ACHN (cell line): Measurements from ENCODE around the gene PCBP3.
"Not testable (repeated sequence)": the region's sequence is repeated elsewhere in the genome, so short reads cannot be mapped to it uniquely, and the experiment has no call there.

Source experiments
- DNase-seq: peaks from one replicate; pipeline ENCODE4 v3.0.0-alpha.2; 2015
- in situ Hi-C: cut with HindIII; loops from 2 replicates; pipeline ENCODE4 v1.10.0; 2017; ENCODE audit warnings: low sequenced_read_pairs, low pct_ligation_motif_present, low pct_unique_long_range_greater_than_20kb

PCBP3 gene

GRCh38 chr21:45974073-45975019, 330.8 kb downstream of the PCBP3 start:
- DNase-seq, result peak; percentile 7
- in situ Hi-C loops, result no loop called here

GRCh38 chr21:45975020-45975666, 331.6 kb downstream of the PCBP3 start:
- in situ Hi-C loops, result no loop called here
- no peak for DNase-seq

- in situ Hi-C loops, DNase-seq: not testable (repeated sequence)
Measured at GRCh38 chr21:45975667-45976409, 332.3 kb downstream of the PCBP3 start.

GRCh38 chr21:45976701-45977311, 333.3 kb downstream of the PCBP3 start:
- no peak for DNase-seq
- in situ Hi-C loops, result no loop called here

GRCh38 chr21:45977396-45977795, 333.9 kb downstream of the PCBP3 start:
- in situ Hi-C loops, result no loop called here

GRCh38 chr21:45979141-45979631, 335.7 kb downstream of the PCBP3 start:
- DNase-seq, result no peak

More at GRCh38 chr21:45977396-45977795, 333.9 kb downstream of the PCBP3 start:
- no peak for DNase-seq

GRCh38 chr21:45979651-45980050, 336.1 kb downstream of the PCBP3 start:
- in situ Hi-C loops, result no loop called here
- DNase-seq, result no peak

More at GRCh38 chr21:45979141-45979631, 335.7 kb downstream of the PCBP3 start:
- in situ Hi-C loops, result no loop called here

- in situ Hi-C loops, result no loop called here
- DNase-seq, result no peak
Measured at GRCh38 chr21:45980271-45980670, 336.7 kb downstream of the PCBP3 start.

GRCh38 chr21:45980697-45981096, 337.2 kb downstream of the PCBP3 start:
- in situ Hi-C loops, result no loop called here
- DNase-seq, result no peak

- peak; percentile 69 for DNase-seq
- in situ Hi-C loops, result no loop called here
Measured at GRCh38 chr21:45981151-45982091, 337.9 kb downstream of the PCBP3 start, which contains the start of gene COL6A1. Gene COL6A1 (plus strand): TSS chr21:45981770. CDS start chr21:45981851, 81 bp downstream.

GRCh38 chr21:45982092-45982757, 338.7 kb downstream of the PCBP3 start:
- in situ Hi-C loops, result no loop called here
- DNase-seq, result peak; percentile 19

- no peak for DNase-seq
- in situ Hi-C loops, result no loop called here
Measured at GRCh38 chr21:45982758-45983648, 339.5 kb downstream of the PCBP3 start.

- no peak for DNase-seq
- in situ Hi-C loops, result no loop called here
Measured at GRCh38 chr21:45983649-45983965, 340.1 kb downstream of the PCBP3 start.

GRCh38 chr21:45983981-45984551, 340.5 kb downstream of the PCBP3 start:
- DNase-seq, result no peak
- in situ Hi-C loops, result no loop called here

GRCh38 chr21:45984584-45985095, 341.1 kb downstream of the PCBP3 start:
- DNase-seq, result no peak
- in situ Hi-C loops, result no loop called here
